Measurements from ENCODE around the gene NEXN.

The NEXN gene

DNA sequence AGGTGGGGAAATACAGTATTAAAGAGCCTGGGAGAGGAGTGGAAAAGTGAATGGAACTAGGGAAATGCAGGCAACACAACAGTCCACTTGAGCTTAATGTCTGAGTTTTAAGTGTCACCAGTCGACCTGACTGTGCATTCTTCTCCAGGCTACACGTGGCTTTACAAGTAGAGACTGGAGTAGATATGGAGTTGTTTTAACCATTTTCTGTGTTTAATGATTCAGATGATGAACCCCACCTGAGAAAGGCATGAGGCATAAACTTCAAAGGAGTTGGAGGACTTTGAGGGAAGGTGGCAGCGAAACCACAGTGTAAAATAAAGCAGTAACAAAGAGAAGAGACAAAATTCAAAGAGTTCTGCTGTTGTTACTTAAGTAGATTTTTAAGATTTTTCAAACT is 77.9 kb downstream of the NEXN start:
- H3K4me3 ChIP-seq (replicated peaks; ENCODE audit: low read depth, low read length) = no peak overlapping the region
- DNase-seq (ENCODE audit: extremely low read depth, low read depth) = no peak
- TF ChIP-seq, protein P1, sequence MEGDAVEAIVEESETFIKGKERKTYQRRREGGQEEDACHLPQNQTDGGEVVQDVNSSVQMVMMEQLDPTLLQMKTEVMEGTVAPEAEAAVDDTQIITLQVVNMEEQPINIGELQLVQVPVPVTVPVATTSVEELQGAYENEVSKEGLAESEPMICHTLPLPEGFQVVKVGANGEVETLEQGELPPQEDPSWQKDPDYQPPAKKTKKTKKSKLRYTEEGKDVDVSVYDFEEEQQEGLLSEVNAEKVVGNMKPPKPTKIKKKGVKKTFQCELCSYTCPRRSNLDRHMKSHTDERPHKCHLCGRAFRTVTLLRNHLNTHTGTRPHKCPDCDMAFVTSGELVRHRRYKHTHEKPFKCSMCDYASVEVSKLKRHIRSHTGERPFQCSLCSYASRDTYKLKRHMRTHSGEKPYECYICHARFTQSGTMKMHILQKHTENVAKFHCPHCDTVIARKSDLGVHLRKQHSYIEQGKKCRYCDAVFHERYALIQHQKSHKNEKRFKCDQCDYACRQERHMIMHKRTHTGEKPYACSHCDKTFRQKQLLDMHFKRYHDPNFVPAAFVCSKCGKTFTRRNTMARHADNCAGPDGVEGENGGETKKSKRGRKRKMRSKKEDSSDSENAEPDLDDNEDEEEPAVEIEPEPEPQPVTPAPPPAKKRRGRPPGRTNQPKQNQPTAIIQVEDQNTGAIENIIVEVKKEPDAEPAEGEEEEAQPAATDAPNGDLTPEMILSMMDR (IDR thresholded peaks at IDR 0.05; ENCODE audit: low read depth, low read length, missing control alignments) = no peak

DNA sequence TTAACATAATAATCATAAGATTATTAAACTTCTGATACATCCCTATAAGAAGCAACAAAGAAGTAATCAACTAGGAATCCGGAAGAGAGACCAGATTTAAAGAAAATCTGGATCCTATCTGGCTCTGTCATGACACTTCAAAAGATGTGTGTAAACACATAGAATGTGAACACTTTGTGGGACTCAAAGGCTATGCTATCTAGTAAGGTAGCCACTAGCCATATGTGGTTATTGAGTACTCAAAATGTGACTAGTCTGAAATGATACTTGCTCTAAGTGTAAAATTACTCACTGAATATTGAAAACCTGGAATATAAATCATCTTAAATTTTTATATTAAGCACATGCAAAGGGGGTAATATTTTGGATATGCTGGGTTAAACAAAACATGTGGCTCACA is 81.8 kb downstream of the NEXN start:
- no peak for DNase-seq (ENCODE audit: extremely low read depth, low read depth)
- no peak overlapping the region for H3K4me3 ChIP-seq (replicated peaks; ENCODE audit: low read depth, low read length)
- TF ChIP-seq, protein P1 (IDR thresholded peaks at IDR 0.05; ENCODE audit: low read depth, low read length, missing control alignments) = no peak

DNA sequence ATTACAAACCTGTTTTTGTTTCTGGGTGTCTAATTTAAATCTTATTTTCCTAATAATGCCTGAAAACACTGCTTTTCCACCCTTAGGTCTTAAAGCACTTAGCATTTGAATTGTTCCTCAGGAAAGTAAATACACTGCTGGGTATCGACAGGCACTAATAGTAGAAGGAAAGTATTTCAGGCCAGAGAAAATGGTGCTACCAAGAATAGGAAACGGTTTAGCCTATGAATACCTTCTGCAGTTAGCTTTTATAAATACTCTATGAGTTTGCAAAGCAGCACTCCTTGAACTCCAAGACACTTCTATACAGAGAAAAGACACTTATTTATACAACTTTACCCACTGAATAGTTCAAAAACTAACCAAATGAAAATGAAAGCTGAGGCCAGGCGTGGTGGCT is 83.7 kb downstream of the NEXN start:
- no peak overlapping the region for H3K4me3 ChIP-seq (replicated peaks; ENCODE audit: low read depth, low read length)
- no peak for DNase-seq (ENCODE audit: extremely low read depth, low read depth)
- TF ChIP-seq, protein P1 (IDR thresholded peaks at IDR 0.05; ENCODE audit: low read depth, low read length, missing control alignments) = no peak

DNA sequence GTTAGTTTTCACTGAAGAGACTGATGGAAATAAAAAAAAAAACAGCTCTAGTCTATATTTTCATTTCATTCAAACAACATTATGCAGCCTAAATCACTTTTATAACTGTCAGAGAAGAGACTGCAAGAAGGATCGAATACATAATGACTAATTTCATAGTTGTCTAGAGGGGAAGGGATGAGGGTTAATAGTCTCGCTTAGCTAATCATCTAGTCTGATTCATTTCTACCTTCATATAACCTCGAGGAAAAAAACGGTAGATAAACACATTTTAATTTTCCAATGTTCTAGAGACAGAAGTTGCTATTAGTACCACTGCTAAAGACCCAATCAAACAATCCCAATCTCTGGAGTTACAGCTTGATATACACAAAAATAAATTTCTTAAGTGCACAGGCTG is 87.0 kb downstream of the NEXN start:
- no peak for DNase-seq (ENCODE audit: extremely low read depth, low read depth)
- TF ChIP-seq, protein P1 (IDR thresholded peaks at IDR 0.05; ENCODE audit: low read depth, low read length, missing control alignments) = no peak
- H3K4me3 ChIP-seq (replicated peaks; ENCODE audit: low read depth, low read length) = peak overlapping the region; percentile 98

DNA sequence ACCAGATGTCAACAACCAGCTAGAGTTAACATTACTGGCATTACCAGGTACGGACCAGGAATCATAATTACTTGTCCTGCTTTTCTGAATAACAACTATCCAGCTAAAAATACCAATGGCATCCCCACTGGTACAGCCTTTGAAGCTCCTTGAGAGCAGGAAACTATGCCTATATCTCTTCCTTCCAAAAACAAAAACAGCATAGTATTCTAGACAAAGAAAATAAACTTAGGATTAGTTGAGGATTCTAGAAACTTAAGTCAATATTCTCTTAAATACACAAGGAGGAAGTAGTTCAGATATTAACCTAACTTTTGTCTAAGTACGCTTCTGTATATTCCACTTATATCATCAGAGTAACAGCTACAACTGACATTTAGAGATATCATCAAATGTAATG is 87.5 kb downstream of the NEXN start:
- peak overlapping the region; percentile 98 for H3K4me3 ChIP-seq (replicated peaks; ENCODE audit: low read depth, low read length)
- TF ChIP-seq, protein P1 (IDR thresholded peaks at IDR 0.05; ENCODE audit: low read depth, low read length, missing control alignments) = no peak

DNA sequence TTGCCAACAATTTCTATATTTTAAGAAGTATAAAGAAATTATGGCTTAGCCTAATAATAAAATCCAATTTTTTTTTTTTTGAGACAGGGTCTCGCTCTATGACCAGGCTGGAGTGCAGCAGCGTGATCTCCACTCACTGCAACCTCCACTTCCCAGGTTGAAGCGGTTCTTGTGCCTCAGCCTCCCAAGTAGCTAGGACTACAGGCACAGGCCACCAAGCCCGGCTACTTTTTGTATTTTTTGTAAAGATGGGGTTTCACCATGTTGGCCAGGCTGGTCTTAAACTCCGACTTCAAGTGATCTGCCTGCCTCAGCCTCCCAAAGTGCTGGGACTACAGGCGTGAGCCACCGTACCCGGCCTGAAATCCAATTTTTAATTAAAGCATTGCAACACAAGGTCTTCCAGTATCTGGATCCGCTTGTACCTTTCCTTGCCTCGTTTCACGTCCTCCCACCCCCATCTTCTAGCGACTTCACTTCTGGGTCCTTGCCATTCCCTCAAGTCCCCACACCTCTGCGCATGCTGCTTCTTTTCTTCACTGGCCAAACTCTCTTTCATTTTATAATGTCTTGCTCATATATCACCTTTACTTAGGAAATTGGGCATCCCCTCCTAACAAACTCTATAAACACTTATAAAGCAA is 88.1 kb downstream of the NEXN start:
- no peak for DNase-seq (ENCODE audit: extremely low read depth, low read depth)
- TF ChIP-seq, protein P1 (IDR thresholded peaks at IDR 0.05; ENCODE audit: low read depth, low read length, missing control alignments) = no peak
- peak overlapping the region; percentile 98 for H3K4me3 ChIP-seq (replicated peaks; ENCODE audit: low read depth, low read length)

More for the DNA sequence above, 87.5 kb downstream of the NEXN start:
- no peak for DNase-seq (ENCODE audit: extremely low read depth, low read depth)

DNA sequence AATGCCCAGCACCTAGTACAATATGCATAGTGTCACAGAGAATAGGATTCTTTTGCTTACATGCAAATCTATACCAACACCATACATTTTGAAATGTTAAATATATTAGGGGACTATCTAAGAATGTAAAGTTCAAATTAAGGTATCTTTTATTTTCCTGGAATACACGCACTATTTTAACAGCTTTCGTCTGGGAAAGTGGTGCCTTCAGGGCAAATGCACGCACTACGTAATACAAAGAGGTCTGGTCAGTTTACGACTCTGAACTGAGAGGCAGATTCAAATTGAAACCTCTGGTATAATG is 89.5 kb downstream of the NEXN start:
- DNase-seq (ENCODE audit: extremely low read depth, low read depth) = no peak
- H3K4me3 ChIP-seq (replicated peaks; ENCODE audit: low read depth, low read length) = peak overlapping the region; percentile 98
- TF ChIP-seq, protein P1 (IDR thresholded peaks at IDR 0.05; ENCODE audit: low read depth, low read length, missing control alignments) = no peak
